CD4-positive, alpha-beta T cell (primary cell): ENCODE results near the gene ANXA8. TPM values are rescaled to one million over a fixed set of nuclear protein-coding genes. Genes with fewer than 3 reads are reported as not detected.

Experiments used
- ATAC-seq: fragments of 200-7000 bp; cut with Tn5 transposase; one replicate; pipeline ENCODE4 v1.10.0; 2022; ENCODE audit warnings: mild to moderate bottlenecking; ENCODE audit not compliant: poor library complexity
- CTCF ChIA-PET: fragments of 350-600 bp; sonication (Branson Sonifier 250); formaldehyde crosslinking; loops from one replicate; lab custom pipeline; 2021; ENCODE audit warnings: antibody characterized with exemption, inconsistent platforms; lab: Charles Lee
- POLR2A ChIA-PET: fragments of 350-600 bp; sonication (Branson Sonifier 250); formaldehyde crosslinking; loops from one replicate; lab custom pipeline; 2021; ENCODE audit warnings: antibody characterized with exemption, inconsistent platforms; lab: Charles Lee
- DNase-seq, 14 experiments: peaks; one replicate each; pipeline ENCODE4 v3.0.0-alpha.2; 2013 to 2020; ENCODE audit warnings: mixed read lengths in 2 of 14
- H3K27ac ChIP-seq, 2 donors: one replicate each; pipeline versions ENCODE4 v1.5.1 to v1.7.0; 2013; ENCODE audit warnings: low read length in 2 of 2, low read depth in 1 of 2, mild to moderate bottlenecking in 1 of 2
- H3K27me3 ChIP-seq, 2 experiments: 1 replicate in 1 of 2; 2 replicates in 1 of 2; pipeline versions ENCODE4 v1.6.1 to v1.7.0; 2013; ENCODE audit warnings: low read length in 2 of 2, control low read depth in 1 of 2, mild to moderate bottlenecking in 1 of 2, moderate library complexity in 1 of 2; ENCODE audit not compliant: insufficient read depth in 2 of 2, control insufficient read depth in 1 of 2
- H3K36me3 ChIP-seq: one replicate; pipeline ENCODE4 v1.6.1; 2013; ENCODE audit warnings: low read length, control low read depth; ENCODE audit not compliant: insufficient read depth
- H3K4me1 ChIP-seq: one replicate; pipeline ENCODE4 v1.6.1; 2013; ENCODE audit warnings: low read length, control low read depth; ENCODE audit not compliant: insufficient read depth
- H3K4me3 ChIP-seq: one replicate; pipeline ENCODE4 v1.5.1; 2013; ENCODE audit warnings: mild to moderate bottlenecking, low read length, moderate library complexity
- H3K9me3 ChIP-seq, 2 experiments: 1 replicate in 1 of 2; 2 replicates in 1 of 2; pipeline versions ENCODE4 v1.6.1 to v1.7.0; 2013; ENCODE audit warnings: low read length in 2 of 2, mild to moderate bottlenecking in 2 of 2, control low read depth in 1 of 2, moderate library complexity in 1 of 2; ENCODE audit not compliant: control insufficient read depth in 1 of 2, insufficient read depth in 1 of 2
- H3K27ac Mint-ChIP-seq: one replicate; pipeline ENCODE4 v1.8.0; 2020; ENCODE audit warnings: mixed read lengths
- H3K27me3 Mint-ChIP-seq: one replicate; pipeline ENCODE4 v1.8.0; 2021; ENCODE audit warnings: mixed read lengths
- H3K36me3 Mint-ChIP-seq: one replicate; pipeline ENCODE4 v1.8.0; 2021; ENCODE audit warnings: low read depth, mixed read lengths
- H3K4me1 Mint-ChIP-seq: one replicate; pipeline ENCODE4 v1.8.0; 2021; ENCODE audit warnings: low read depth, mixed read lengths
- H3K4me3 Mint-ChIP-seq: one replicate; pipeline ENCODE4 v1.8.0; 2020; ENCODE audit warnings: mild to moderate bottlenecking, mixed read lengths
- H3K9me3 Mint-ChIP-seq: one replicate; pipeline ENCODE4 v1.8.0; 2020; ENCODE audit warnings: mixed read lengths
- CTCF ChIP-seq: fragments of 200-600 bp; IDR thresholded peaks from one replicate; pipeline ENCODE4 v1.8.0; 2022; ENCODE audit warnings: antibody characterized with exemption, mild to moderate bottlenecking
- intact Hi-C, 2 experiments: fragments of 100-400 bp; cut with DNase I in 1 of 2; cut with micrococcal nuclease in 1 of 2; formaldehyde crosslinking; loops; one replicate each; pipeline versions ENCODE4 v1.15.1 to v1.9.0; 2023 to 2025; cut with DNase I, micrococcal nuclease
- total RNA-seq, 174 experiments: library from RNA in 2 of 174; stranded (reverse) in 2 of 174; gene quantifications; one replicate each; pipeline ENCODE4 v1.2.3 and lab custom pipeline; 2021 to 2026

ANXA8 gene
- total RNA-seq, 2 experiments from 2014 or later = not detected

- CTCF ChIA-PET = no interaction called here
- POLR2A ChIA-PET = no interaction called here
These were observed 58.0 kb downstream of the ANXA8 start for GRCh38 chr10:47425813-47426419.

GRCh38 chr10:47424231-47424630 lies 59.7 kb downstream of the ANXA8 start:
- DNase-seq (no peak), ATAC-seq (no peak)
- H3K27ac Mint-ChIP-seq = no peak overlapping the region
- Histone ChIP-seq H3K4me1 (no peaks in the 10 kb centered on the region), H3K9me3 (no peaks in the 10 kb centered on the region), H3K36me3 (no peaks in the 10 kb centered on the region), H3K4me3 (no peak overlapping the region), H3K27ac (no peak overlapping the region), H3K27me3 (no peaks in the 10 kb centered on the region)
- TF ChIP-seq CTCF = no peak
- H3K4me1 Mint-ChIP-seq = no peaks in the 10 kb centered on the region
- no peak overlapping the region for H3K4me3 Mint-ChIP-seq
- CTCF ChIA-PET = no interaction called here
- no peaks in the 10 kb centered on the region for H3K27me3 Mint-ChIP-seq
- no peaks in the 10 kb centered on the region for H3K36me3 Mint-ChIP-seq
- no peaks in the 10 kb centered on the region for H3K9me3 Mint-ChIP-seq
- POLR2A ChIA-PET = no interaction called here
- intact Hi-C loops = no loop called here

More at GRCh38 chr10:47425813-47426419, 58.0 kb downstream of the ANXA8 start:
- Histone ChIP-seq H3K27me3 (no peaks in the 10 kb centered on the region), H3K4me3 (no peak overlapping the region), H3K36me3 (no peaks in the 10 kb centered on the region), H3K27ac (no peak overlapping the region), H3K9me3 (no peaks in the 10 kb centered on the region), H3K4me1 (no peaks in the 10 kb centered on the region)
- no peak overlapping the region for H3K27ac Mint-ChIP-seq
- intact Hi-C loops = no loop called here
- H3K36me3 Mint-ChIP-seq = no peaks in the 10 kb centered on the region
- H3K4me3 Mint-ChIP-seq = no peak overlapping the region
- DNase-seq (no peak), ATAC-seq (no peak)
- no peaks in the 10 kb centered on the region for H3K4me1 Mint-ChIP-seq
- no peaks in the 10 kb centered on the region for H3K9me3 Mint-ChIP-seq
- no peaks in the 10 kb centered on the region for H3K27me3 Mint-ChIP-seq
- TF ChIP-seq CTCF = no peak

- intact Hi-C loops = no loop called here
- no peak for TF ChIP-seq CTCF
- H3K4me1 Mint-ChIP-seq = no peaks in the 10 kb centered on the region
- Histone ChIP-seq H3K36me3 (no peaks in the 10 kb centered on the region), H3K27ac (no peak overlapping the region), H3K4me1 (no peaks in the 10 kb centered on the region), H3K9me3 (no peaks in the 10 kb centered on the region), H3K4me3 (no peak overlapping the region), H3K27me3 (no peaks in the 10 kb centered on the region)
- no peak overlapping the region for H3K27ac Mint-ChIP-seq
- no peak for ATAC-seq
- no peak overlapping the region for H3K4me3 Mint-ChIP-seq
- no peaks in the 10 kb centered on the region for H3K36me3 Mint-ChIP-seq
- H3K27me3 Mint-ChIP-seq = no peaks in the 10 kb centered on the region
- DNase-seq = no peak
- H3K9me3 Mint-ChIP-seq = no peaks in the 10 kb centered on the region
- ChIA-PET POLR2A (no interaction called here), CTCF (no interaction called here)
These were observed 60.4 kb downstream of the ANXA8 start for GRCh38 chr10:47423476-47423875.
